Neutrophil (primary cell): ENCODE data around the gene ANKRD29.

ENCODE experiments used
- H3K27ac ChIP-seq: fragments of 200-600 bp; sonication (generic); 2 replicates; pipeline ENCODE4 v1.5.1; 2016; ENCODE audit warnings: mild to moderate bottlenecking, moderate library complexity
- H3K27me3 ChIP-seq: fragments of 200-600 bp; sonication (generic); 2 replicates; pipeline ENCODE4 v1.6.0; 2016; ENCODE audit warnings: mild to moderate bottlenecking
- H3K36me3 ChIP-seq: fragments of 200-600 bp; sonication (generic); 2 replicates; pipeline ENCODE4 v1.5.1; 2017
- H3K4me1 ChIP-seq, 2 experiments: fragments of 200-600 bp in 1 of 2; sonication (generic) in 1 of 2; 1 replicate in 1 of 2; 2 replicates in 1 of 2; pipeline versions ENCODE4 v1.5.1 to v1.6.1; 2013 to 2016; ENCODE audit warnings: low read depth in 1 of 2, low read length in 1 of 2, mild to moderate bottlenecking in 1 of 2, moderate library complexity in 1 of 2; ENCODE audit not compliant: control insufficient read depth in 1 of 2, insufficient read depth in 1 of 2
- H3K4me3 ChIP-seq, 2 experiments: fragments of 200-600 bp in 1 of 2; sonication (generic) in 1 of 2; 1 replicate in 1 of 2; 2 replicates in 1 of 2; pipeline ENCODE4 v1.5.1; 2013 to 2016; ENCODE audit warnings: low read depth in 1 of 2, low read length in 1 of 2, mild to moderate bottlenecking in 1 of 2, moderate library complexity in 1 of 2
- H3K9me3 ChIP-seq: fragments of 200-600 bp; sonication (generic); 2 replicates; pipeline ENCODE4 v1.5.1; 2016
- TF ChIP-seq, protein P1 (sequence below): fragments of 200-600 bp; sonication (generic); IDR thresholded peaks from 2 replicates; pipeline ENCODE4 v1.5.1; 2016; ENCODE audit warnings: antibody characterized with exemption

ANKRD29 gene

DNA sequence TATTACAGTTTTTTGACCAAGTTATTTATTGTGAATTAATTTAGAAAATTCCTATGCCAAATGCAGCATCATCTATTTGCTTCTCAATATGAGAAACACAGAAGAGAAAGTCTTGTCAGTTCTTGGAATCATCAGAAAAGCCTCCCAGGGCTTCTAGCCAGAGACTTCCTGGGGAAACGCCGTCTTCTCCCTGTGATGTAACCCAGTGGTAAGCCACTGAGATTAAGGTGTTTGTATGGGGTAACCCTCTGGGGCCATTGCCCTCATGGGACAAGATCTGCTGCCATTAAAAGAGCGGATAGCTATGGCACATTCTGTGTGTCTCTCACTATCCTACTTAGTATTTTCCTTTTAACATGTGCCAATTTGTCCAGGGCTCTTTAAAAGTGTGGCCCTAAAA lies 28.0 kb downstream of the ANKRD29 start:
- H3K27me3 ChIP-seq = peaks cover 17% of the 10 kb centered on the region
- TF ChIP-seq, protein P1, sequence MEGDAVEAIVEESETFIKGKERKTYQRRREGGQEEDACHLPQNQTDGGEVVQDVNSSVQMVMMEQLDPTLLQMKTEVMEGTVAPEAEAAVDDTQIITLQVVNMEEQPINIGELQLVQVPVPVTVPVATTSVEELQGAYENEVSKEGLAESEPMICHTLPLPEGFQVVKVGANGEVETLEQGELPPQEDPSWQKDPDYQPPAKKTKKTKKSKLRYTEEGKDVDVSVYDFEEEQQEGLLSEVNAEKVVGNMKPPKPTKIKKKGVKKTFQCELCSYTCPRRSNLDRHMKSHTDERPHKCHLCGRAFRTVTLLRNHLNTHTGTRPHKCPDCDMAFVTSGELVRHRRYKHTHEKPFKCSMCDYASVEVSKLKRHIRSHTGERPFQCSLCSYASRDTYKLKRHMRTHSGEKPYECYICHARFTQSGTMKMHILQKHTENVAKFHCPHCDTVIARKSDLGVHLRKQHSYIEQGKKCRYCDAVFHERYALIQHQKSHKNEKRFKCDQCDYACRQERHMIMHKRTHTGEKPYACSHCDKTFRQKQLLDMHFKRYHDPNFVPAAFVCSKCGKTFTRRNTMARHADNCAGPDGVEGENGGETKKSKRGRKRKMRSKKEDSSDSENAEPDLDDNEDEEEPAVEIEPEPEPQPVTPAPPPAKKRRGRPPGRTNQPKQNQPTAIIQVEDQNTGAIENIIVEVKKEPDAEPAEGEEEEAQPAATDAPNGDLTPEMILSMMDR = no peak
- no peaks in the 10 kb centered on the region for H3K36me3 ChIP-seq
- peaks cover 0 to 4% of the 10 kb centered on the region in 2 experiments for H3K4me1 ChIP-seq
- H3K27ac ChIP-seq = no peak overlapping the region
- H3K4me3 ChIP-seq = no peak overlapping the region
- no peaks in the 10 kb centered on the region for H3K9me3 ChIP-seq

DNA sequence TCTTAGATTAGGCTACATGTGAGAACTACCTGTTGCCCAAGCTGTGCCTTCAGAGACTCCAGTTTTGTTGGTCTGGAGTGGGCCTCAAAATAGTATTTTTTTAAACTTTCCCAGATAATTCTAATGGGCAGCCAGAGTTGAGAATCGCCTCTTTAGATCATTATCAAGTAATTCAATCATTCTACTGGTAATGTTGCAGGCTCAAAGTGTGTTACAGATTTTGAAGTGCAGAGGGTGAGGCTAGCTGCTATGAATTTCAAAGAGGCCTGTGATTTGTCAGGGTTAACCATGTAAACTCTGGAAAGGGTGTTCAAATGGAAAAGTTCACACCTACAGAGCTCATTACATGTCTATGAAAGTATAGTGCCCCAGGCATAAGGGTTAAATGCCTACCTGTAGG lies 30.1 kb downstream of the ANKRD29 start:
- Histone ChIP-seq H3K36me3 (no peaks in the 10 kb centered on the region), H3K4me3 (no peak overlapping the region), H3K27ac (no peak overlapping the region), H3K4me1 (peaks cover 0 to 4% of the 10 kb centered on the region in 2 experiments), H3K9me3 (no peaks in the 10 kb centered on the region), H3K27me3 (peaks cover 16% of the 10 kb centered on the region)
- TF ChIP-seq, protein P1 = no peak

DNA sequence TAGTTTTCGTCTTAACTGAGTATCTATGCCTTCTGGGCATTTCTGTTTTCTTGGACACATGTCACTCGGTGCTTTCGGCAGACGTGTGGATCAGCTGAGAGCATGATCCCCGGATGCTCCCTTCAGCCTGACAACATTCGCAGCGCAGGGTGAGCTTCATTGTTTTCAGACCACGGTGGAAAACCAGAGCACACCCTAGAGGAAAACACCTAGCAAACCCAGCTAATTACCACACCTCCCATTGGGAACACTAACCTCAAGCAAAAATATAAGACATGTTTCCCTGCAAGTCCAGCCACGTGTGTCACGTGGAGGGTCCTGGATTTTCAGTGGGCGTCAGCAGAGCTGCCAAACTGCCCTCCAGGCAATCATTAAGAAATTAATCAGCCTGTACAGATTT lies 31.0 kb downstream of the ANKRD29 start:
- Histone ChIP-seq H3K4me3 (no peak overlapping the region), H3K27me3 (peaks cover 15% of the 10 kb centered on the region), H3K9me3 (no peaks in the 10 kb centered on the region), H3K36me3 (no peaks in the 10 kb centered on the region), H3K4me1 (peaks cover 0 to 4% of the 10 kb centered on the region in 2 experiments), H3K27ac (no peak overlapping the region)
- TF ChIP-seq, protein P1 = no peak

DNA sequence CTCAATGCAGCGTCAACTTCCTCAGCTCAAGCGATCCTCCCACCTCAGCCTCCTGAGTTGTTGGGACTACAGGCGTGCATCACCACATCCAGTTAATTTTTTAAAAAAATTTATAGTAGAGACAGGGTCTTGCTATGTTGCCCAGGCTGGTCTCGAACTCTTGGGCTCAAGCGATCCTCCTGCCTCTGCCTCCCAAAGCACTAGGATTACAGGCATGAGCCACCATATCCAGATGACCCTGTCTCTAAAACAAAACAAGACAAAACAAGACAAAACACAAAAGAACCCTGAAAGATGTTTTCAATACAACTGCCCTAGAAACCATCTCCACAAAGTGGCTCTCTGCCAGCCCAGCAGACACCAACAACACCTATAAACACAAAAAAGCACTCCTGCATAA lies 31.4 kb downstream of the ANKRD29 start:
- TF ChIP-seq, protein P1 = no peak
- H3K27ac ChIP-seq = no peak overlapping the region
- no peaks in the 10 kb centered on the region for H3K36me3 ChIP-seq
- H3K4me3 ChIP-seq = no peak overlapping the region
- H3K9me3 ChIP-seq = no peaks in the 10 kb centered on the region
- H3K27me3 ChIP-seq = peaks cover 12% of the 10 kb centered on the region
- H3K4me1 ChIP-seq = peaks cover 0 to 4% of the 10 kb centered on the region in 2 experiments

DNA sequence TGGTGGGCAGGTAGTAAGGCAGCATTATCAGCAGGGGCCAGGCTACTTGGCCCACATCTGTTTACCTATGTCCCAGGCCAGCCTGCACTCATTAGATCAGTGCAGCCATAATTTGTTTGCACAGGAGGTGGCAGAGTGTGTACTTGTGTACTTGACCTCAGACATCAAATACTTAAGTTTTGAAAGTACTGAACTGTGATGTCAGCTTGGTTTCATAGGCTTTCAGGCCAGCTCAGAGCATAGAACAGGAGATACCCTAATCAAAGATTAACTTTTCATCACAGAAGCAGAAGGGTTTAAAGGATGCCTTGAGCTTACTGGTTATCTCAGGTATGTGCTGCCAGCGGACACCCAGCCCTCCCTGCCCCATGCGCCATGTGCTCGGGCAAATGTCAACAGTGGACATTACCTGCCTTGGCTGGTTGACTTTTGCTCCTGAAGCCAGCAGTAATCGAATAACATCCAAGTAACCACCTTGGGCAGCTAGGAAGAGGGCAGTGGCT lies 33.2 kb downstream of the ANKRD29 start:
- no peak overlapping the region for H3K27ac ChIP-seq
- H3K27me3 ChIP-seq = peaks cover 9% of the 10 kb centered on the region
- no peak overlapping the region for H3K4me3 ChIP-seq
- no peaks in the 10 kb centered on the region for H3K9me3 ChIP-seq
- H3K36me3 ChIP-seq = no peaks in the 10 kb centered on the region
- TF ChIP-seq, protein P1 = no peak
- H3K4me1 ChIP-seq = no peaks in the 10 kb centered on the region

DNA sequence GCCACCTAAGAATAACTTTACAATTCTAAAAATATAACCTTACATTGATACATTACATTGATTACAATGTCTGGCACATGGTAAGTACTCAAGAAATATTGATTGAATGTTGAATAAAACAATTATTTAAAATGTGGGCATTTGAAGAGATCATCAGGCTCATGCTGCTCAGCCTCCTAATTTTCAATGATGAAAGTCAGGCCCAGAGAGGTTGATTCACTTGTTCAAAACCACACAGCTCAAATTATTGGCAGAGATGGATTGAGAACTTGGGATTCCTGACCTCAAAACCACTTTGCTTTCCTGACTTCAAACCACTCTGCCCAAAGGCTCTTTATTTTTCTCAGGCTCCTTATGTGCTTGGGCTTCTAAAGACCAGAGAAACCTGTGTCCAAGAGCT lies 34.7 kb downstream of the ANKRD29 start:
- no peak overlapping the region for H3K27ac ChIP-seq
- H3K36me3 ChIP-seq = no peaks in the 10 kb centered on the region
- TF ChIP-seq, protein P1 = no peak
- no peak overlapping the region for H3K4me3 ChIP-seq
- H3K27me3 ChIP-seq = peaks cover 9% of the 10 kb centered on the region
- H3K4me1 ChIP-seq = no peaks in the 10 kb centered on the region
- no peaks in the 10 kb centered on the region for H3K9me3 ChIP-seq
